ENCODE data around the gene NR5A1.

The NR5A1 gene

DNA sequence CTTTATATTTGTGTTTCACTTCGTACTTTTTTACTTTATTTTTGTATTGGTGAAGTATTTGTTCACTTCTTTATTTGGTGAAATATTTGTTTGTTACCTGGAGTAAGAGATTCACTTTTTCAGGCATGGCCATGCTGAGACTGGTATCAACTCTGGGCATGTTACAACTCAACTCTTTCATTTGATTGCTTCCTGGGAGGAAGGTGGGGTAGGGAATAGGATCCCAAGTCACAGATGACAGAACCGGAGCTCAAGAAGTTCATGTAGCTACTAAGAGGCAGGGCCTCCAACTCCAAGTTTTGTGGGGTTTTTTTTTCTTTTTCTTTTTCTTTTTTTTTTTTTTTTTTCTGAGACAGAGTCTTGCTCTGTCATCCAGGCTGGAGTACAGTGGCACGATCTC lies 63.0 kb downstream of the NR5A1 start:
- no peak for DNase-seq (ENCODE audit: extremely low read depth in 1 of 2, low read depth in 1 of 2)

DNA sequence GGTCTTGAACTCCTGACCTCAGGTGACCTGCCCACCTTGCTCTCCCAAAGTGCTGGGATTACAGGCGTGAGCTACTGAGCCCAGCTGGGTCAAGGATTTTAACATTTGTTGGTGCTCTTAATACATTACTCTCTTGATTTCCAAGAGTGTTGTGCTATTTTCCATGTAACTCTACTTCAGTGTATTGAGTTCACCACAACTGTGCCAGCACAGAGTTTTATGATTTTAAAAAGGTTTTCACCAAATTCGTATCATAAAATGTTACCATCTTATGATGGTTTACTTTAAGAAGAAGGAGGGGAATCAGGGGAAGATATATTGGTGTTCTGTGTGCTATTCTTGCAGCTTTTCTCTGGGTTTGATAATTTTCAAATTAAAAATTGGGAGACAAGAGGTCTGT lies 63.6 kb downstream of the NR5A1 start:
- DNase-seq (ENCODE audit: extremely low read depth in 1 of 2, low read depth in 1 of 2) = no peak

DNA sequence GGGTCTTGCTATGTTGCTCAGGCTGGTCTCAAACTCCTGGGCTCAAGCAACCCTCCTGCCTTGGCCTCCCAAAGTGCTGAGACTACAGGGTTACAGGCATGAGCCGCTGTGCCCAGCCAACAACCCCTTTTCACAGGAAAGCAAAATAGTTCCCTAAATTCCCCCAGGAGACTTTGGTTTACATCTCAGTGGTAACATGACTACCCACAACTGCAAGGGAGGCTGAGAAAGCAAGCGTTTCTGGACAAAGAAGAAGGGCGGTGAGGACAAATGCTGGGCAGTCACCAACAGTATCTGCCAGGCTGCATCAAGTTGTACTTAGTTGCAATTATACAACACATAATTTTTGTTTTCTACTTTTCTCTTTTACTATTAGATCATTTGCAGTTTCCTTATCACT lies 64.4 kb downstream of the NR5A1 start:
- no peak for DNase-seq (ENCODE audit: extremely low read depth in 1 of 2, low read depth in 1 of 2)

DNA sequence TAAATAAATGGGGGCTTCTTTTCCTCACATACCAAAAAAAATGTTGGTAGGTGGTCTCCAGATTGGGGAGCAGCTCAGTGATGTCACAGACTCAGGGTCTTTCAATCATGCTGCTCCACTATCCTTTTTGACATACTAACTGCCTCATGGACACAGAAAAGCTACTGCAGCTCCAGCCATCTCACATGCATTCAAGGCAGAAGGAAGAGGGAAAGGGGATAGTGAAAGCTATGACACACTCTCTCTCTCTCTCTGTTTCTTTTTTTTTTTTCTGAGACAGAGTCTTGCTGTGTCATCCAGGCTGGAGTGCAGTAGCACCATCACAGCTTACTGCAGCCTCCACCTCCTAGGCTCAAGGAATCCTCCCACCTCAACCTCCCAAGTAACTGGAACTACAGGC lies 64.8 kb downstream of the NR5A1 start:
- no peak for DNase-seq (ENCODE audit: extremely low read depth in 1 of 2, low read depth in 1 of 2)

DNA sequence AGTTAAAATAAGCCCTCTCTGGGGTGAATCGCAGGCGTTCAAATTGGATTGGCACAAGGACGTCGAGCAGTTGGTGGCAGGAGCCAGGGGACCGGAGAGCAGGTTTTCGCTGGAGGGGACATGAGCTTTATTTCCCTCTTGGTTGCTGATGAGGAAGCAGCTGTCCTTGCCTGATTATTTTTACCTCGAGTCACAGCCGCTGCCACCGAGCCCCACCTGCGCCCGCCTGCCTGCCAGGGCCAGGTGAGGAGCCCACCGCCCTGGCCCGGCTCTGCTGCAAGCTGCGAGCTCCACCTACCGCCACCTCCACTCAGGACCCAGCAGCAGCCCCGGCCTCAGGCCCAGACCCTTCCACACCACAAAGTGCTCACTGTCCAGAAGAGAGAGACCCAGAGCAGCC lies 65.9 kb downstream of the NR5A1 start:
- no peak for DNase-seq (ENCODE audit: extremely low read depth in 1 of 2, low read depth in 1 of 2)

DNA sequence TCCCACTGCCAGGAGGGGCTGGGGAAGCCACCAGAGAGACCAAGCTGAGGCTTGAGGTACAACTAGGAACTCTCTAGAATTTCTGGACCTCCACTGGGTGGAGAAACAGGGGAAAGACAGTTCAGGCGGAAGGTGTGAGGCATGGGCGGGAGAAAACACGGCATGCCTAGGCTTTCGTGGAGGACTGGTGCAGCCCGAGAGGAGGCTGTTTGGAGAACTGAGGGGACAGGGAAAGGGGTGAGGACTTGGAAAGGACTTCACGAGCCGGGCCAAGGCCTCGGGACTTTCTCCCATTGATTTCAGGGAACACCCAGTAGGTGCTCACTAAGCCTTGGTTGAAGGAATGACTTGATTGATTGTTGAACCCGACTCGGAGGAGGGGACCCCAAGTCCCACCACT lies 66.4 kb downstream of the NR5A1 start:
- no peak for DNase-seq (ENCODE audit: extremely low read depth in 1 of 2, low read depth in 1 of 2)

DNA sequence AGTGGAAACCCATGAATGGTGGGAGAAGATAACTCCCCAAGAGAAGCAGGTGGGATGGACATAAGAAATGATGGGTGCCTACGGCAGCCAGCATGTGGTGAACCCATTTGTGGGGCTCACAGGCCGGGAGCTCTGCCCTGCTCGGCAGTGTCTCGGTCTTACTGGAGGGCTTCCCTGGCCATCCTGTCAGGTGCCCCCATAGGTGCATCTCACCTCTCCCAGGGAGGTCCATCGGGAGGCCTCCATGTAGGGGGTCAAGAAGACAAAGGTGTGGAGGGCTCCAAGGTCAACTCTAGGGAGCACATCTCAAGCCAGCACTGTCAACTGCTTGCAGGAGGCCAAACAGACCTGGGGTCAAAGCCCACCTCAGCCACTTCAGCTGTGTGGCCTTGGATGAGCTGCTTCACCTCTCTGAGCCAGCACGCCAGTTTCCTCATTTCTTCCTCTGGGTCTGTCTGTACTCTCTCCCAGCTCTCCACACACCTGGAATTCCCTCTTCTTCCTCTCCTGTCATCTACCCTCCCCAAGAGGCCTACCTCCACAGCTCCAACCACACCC lies 67.4 kb downstream of the NR5A1 start:
- no peak for DNase-seq (ENCODE audit: extremely low read depth in 1 of 2, low read depth in 1 of 2)

DNA sequence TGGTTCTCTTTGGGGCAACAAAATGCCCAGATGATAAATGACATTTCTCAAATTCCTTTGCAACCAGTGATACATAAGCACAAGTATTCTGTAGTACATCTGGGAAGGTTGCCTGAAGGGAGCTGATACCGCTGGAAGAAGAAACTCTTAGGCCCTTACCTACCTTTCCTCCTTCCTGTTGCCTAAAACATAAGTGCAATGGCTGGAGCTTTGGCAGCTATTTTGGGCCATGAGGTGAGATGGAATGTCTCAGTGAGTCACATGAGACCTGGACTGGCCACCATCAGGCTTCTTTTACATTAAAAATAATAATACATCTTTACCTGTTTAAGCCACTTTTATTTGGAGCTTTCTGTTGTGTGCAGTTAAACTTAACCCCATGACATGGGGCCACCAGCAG lies 68.1 kb downstream of the NR5A1 start:
- no peak for DNase-seq (ENCODE audit: extremely low read depth in 1 of 2, low read depth in 1 of 2)

DNA sequence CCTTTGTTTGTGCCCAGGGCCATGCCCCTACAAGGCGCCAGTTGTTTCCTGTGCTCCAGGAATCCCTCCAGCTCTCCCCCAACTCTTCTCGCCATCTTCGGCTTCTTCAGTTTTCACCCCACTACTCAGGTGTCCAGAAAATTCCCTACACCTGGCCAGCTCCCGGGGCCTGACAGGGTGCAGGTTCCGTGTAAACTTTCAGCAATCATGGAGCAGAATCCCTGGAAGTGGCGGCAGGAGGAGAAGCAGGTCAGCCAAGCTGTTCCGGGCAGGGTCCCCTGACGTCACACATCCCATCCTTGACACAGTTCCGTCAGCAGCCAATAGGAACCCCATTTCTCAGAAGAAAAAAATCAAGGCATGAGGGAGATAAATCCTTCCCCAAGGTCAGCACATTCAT lies 69.1 kb downstream of the NR5A1 start:
- no peak for DNase-seq (ENCODE audit: extremely low read depth in 1 of 2, low read depth in 1 of 2)

DNA sequence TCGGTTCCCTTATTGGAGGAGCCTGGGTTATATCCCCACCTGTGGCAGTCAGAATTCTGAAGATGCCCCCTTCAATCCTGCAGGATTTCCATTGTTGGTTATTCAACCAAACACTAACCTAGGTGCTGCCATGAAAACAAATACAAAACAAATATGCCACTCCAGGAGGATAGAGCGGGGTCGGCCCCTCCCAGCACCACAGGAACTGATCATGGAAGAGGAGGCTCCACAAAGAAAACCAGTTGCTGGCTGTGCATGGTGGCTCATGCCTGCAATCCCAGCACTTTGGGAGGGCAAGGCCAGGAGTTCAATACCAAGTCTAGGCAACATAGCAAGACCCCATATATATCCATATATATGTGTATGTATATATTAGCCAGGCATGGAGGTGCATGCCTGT lies 70.1 kb downstream of the NR5A1 start:
- DNase-seq (ENCODE audit: extremely low read depth in 1 of 2, low read depth in 1 of 2) = no peak

DNA sequence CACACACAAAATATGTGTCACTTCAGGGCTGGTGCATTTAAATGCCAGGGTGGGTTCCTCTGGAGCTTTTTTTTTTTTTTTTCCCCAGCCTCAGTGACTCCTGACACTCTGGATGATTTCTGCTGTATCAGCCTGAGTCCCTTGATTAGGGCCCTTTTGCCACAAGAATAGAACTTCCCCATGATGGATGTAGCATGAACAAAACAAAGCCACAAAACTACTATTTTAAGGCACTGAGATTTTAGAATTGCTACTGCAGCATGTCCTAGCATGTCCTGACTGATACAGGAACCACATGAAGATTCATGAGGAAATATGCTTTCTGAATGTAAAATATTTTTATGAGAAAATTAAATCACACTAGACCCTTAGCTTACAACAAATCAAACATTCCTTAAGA lies 70.9 kb downstream of the NR5A1 start:
- DNase-seq (ENCODE audit: extremely low read depth in 1 of 2, low read depth in 1 of 2) = no peak
